Left colon (tissue), 2 donors: ENCODE results near the gene EYS. TPM values are rescaled to one million over a fixed set of nuclear protein-coding genes. Genes with fewer than 3 reads are reported as not detected.
"Not testable (repeated sequence)": the region's sequence is repeated elsewhere in the genome, so short reads cannot be mapped to it uniquely, and the experiment has no call there.

Experiments
- ATAC-seq: fragments of 200-7000 bp; cut with Tn5 transposase; one replicate; pipeline ENCODE4 v1.9.1; 2020; ENCODE audit warnings: mild to moderate bottlenecking, moderate library complexity
- DNase-seq, 2 donors: peaks; one replicate each; pipeline ENCODE4 v3.0.0-alpha.2; 2020
- intact Hi-C, 2 donors: fragments of 100-400 bp; cut with DNase I in 1 of 2; cut with micrococcal nuclease in 1 of 2; formaldehyde crosslinking; loops; one replicate each; pipeline versions ENCODE4 v1.11.2 to v1.14.0; 2022; cut with DNase I, micrococcal nuclease
- total RNA-seq, 2 donors: library from RNA; stranded (reverse); fragmentation: NEBNext Ultra II Directional; extraction: Animal tissue kit (Norgen Biotek cat#: 25700); gene quantifications; one replicate each; pipeline ENCODE4 v1.2.1, GENCODE V29; 2021
- donor health status: DM: no; HTN: no; CAD: no.
- donor health status: DM: yes; HTN: yes; CAD: no.

Gene EYS
- total RNA-seq, 2 donors from 2014 or later = 0.59 to 1.3 TPM

GRCh38 chr6:63912887-63913286 lies 1794.1 kb downstream of the EYS start:
- DNase-seq = no peak
- intact Hi-C loops = no loop called here
- no peak for ATAC-seq

DNA sequence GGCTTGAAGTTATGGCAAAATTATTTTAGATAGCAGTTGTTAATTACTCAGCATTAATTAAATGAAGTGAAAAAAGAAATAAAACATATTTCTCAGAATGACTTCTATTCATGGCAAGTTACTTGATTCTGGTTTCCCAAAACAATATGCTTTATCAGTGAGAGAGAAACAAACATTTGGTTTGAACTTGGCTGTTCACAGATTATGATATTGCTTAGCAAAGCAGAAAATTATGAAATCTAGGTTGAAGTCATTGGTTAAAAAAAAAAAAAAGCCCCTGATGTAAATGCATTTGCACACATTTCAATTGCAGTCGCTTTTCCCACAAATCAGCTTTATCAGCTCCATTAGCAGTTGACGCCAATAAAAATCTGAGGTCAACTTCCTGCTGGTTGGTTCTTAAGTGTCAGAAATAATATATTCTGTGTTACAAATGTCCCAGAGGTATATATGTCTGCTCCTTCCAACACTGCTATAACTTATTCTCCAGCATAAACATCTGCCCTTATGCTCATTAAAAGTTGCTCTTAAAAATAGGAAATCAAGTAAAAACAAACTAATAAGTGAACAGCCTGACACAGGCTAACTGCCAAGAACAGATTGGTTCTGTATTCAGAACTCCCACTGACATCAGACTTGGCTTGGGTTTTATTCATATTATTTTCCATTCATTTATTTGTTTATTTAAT lies 1796.0 kb downstream of the EYS start:
- ATAC-seq (no peak), DNase-seq (no peak)
- intact Hi-C loops = no loop called here

DNA sequence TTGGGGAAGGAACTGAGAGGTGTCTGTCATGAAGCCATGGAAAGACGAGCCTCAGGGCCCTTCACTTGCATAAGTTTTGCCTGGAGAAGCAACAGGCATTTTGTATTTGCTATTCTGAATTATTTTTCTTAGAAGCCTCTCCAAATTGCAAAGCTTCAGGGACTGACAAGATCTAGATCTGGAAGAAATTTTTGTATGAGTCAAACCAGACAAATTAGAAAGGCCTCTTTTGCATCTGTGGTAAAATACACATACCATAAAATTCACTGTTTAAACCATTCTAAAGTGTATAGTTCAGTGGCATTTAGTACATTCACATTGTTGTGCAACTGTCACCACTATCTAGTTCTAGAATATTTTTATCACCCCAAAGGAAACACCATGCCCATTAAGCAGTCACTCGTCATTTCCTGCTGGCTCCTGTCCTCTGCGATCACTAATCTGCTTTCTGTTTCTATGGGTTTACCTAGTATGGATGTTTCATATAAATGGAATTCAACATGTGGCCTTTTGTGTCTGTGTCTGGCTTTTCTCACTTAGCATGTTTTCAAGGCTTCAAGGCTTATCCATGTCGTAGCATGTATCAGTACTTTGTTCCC lies 1802.3 kb downstream of the EYS start:
- DNase-seq = no peak
- intact Hi-C loops = no loop called here
- ATAC-seq = no peak

- DNase-seq (no peak), ATAC-seq (no peak)
- intact Hi-C loops = no loop called here
Observed at GRCh38 chr6:63899550-63899949, 1807.5 kb downstream of the EYS start.

GRCh38 chr6:63897952-63898351 lies 1809.1 kb downstream of the EYS start:
- DNase-seq = no peak
- ATAC-seq = no peak
- intact Hi-C loops = no loop called here

DNA sequence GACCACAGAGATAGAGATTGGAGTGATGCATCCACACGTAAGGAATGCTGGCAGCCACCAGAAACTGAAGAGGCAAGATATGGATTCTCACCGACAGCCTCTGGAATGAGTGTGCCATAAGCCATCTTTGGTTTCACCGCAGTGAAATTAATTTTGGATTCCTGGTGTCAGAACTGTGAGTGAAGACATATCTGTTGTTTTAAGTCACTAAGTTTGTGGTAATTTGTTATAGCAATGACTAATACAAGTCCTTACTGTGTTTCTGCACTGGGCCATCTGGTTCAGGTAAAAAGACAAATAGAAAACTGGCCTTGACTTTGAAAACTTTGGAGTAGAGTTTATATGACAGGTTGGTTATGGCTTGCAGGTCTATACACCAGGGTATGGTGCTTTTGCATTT lies 1809.6 kb downstream of the EYS start:
- ATAC-seq (no peak), DNase-seq (no peak)
- intact Hi-C loops = no loop called here

GRCh38 chr6:63888416-63888815 lies 1818.6 kb downstream of the EYS start:
- DNase-seq = no peak
- ATAC-seq = no peak
- intact Hi-C loops = no loop called here

- ATAC-seq, DNase-seq, intact Hi-C loops: not testable (repeated sequence)
Observed at GRCh38 chr6:63887804-63888203, 1819.2 kb downstream of the EYS start.

DNA sequence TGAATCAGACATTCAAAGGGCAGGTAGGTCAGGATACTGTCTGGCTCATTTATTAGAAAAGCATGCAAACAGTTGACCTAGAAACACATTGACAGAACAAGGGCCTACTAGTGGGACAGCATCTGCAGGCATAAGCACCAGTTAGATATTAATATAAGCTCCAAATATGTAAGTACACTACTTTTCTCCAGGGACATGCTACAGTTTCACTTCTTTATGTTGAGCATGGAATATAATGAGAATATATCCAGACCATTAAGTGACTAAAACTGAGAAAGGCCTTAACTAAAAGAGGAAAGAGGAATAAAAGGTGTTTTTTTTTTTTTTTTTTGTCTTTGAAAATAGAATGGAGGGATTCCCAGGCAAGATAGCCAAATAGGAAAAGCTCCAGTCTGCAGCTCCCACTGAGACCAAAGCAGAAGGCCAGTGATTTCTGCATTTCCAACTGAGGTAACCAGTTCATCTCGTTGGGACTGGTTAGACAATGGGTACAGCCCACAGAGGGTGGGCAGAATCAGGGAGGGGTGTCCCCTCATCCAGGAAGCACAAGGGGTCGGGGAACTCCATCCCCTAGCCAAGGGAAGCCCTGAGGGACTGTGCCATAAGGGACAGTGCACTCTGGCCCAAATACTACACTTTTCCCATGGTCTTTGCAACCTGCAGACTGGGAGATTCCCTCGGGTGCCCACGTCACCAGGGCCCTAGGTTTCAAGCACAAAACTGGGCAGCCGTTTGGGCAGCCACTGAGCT lies 1819.8 kb downstream of the EYS start:
- no peak for ATAC-seq
- DNase-seq = no peak
- intact Hi-C loops = no loop called here

DNA sequence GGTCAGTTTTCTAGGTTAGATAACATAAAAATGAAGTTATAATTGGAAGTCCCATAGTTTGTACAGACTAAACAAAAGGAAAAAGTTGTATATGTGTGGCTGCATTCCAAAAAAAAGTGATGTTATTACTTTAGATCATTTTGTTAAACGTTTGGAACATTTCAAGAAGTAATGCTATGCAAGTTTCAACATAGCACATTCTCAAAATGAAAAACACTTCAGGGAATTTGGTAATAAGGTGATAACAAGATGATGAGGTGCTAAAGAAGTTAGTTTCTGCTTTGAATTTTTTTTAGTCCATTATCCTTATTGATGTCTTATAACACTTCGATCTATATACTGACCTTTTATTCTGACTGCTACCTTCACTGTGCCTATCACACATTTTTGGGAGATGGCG lies 1820.7 kb downstream of the EYS start:
- ATAC-seq = no peak
- DNase-seq = no peak
- intact Hi-C loops = no loop called here

DNA sequence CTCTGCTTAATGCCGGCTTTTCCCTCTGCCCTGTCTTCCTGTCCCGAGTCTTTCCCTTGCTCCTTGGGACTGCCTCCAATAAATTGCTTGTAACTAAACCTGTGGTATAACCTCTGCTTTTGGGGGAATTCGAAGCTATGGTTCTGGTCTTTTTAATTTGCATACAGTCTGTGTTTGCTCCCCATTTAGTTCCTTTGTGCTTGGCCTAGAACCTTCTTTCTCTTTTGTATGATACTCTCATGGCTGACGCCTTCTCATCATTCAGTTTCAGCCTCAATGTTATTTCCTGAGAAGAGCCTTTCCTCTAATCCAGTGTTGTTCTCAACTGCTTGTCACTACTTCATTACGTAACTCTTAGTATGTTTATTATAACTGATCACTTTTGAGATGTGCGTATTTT lies 1823.4 kb downstream of the EYS start:
- intact Hi-C loops = no loop called here
- DNase-seq = no peak
- no peak for ATAC-seq

GRCh38 chr6:63882208-63882607 lies 1824.8 kb downstream of the EYS start:
- ATAC-seq (no peak), DNase-seq (no peak)
- intact Hi-C loops = no loop called here

- intact Hi-C loops = no loop called here
- DNase-seq (no peak), ATAC-seq (no peak)
Observed at GRCh38 chr6:63881791-63882190, 1825.2 kb downstream of the EYS start.

DNA sequence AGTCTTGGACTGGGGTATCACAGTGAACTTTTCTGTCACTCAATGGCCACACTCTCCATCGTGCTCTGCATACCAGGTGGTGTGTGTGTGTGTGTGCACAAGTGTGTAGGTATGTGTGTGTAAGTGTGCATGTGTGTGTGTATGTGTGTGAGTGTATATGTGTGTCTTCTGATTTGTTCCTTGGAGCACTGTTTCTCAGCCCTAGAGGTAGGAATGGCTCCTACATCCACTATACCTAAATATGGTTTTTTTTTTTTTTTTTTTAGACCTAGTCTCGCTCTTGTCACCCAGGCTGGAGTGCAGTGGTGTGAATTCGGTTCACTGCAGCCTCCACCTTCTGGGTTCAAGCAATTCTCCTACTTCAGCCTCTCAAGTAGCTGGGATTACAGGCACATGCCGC lies 1834.8 kb downstream of the EYS start:
- DNase-seq (no peak), ATAC-seq (no peak)
- intact Hi-C loops = no loop called here

DNA sequence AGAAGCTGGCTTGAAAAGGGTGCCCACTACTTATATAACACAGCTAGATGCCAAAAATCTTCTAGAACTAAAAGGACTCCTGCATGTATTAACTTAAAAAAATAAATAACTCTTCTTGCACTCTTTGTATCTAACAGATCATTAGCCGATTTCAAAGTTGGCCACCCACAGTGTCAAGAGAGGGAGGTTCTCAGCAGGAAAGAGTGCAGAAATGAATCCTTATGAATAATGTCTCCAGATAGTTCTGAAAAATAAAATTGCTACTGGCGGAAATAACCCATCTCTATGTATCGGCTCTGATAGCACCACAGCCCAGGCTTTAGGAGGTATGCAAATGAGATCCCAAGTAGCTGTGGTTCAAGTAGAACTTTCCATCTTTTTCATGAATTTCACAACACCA lies 1838.7 kb downstream of the EYS start:
- DNase-seq = no peak
- no peak for ATAC-seq
- intact Hi-C loops = no loop called here

DNA sequence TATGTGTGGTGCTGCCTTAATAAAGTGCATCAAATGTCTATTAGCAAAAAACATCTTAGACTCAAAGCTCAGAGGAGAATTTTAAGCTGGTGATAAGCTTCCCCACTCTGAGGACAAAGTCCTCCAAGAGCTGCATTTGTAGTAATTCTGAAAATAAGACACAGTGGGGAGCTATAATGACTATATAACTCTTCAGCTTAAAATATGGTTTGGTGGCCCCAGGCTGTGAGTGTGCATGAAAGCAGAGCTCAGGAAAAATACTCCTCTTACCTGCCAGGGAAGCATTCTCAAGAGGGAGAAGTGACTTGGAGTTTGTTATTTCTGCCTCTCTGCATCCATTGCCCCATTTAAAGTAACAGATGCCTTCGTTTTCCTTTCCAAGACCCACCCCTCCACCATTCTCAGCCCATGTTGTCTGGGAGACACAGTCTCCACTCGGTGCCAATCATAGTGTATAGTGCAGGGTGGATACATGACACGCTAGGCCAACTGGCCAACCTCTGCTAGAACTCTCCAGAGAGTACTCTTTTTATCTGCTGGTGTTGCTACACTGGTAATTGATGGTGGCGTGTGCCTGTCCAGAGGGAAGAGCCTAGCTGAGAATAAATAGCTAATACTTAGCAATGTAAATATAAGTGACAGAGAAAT lies 1842.2 kb downstream of the EYS start:
- intact Hi-C loops = no loop called here
- ATAC-seq = no peak
- DNase-seq = no peak

GRCh38 chr6:63864061-63864460 lies 1843.0 kb downstream of the EYS start:
- intact Hi-C loops = no loop called here
- ATAC-seq = no peak
- no peak for DNase-seq

GRCh38 chr6:63862486-63863198 lies 1844.4 kb downstream of the EYS start:
- DNase-seq (no peak), ATAC-seq (no peak)
- intact Hi-C loops = no loop called here

DNA sequence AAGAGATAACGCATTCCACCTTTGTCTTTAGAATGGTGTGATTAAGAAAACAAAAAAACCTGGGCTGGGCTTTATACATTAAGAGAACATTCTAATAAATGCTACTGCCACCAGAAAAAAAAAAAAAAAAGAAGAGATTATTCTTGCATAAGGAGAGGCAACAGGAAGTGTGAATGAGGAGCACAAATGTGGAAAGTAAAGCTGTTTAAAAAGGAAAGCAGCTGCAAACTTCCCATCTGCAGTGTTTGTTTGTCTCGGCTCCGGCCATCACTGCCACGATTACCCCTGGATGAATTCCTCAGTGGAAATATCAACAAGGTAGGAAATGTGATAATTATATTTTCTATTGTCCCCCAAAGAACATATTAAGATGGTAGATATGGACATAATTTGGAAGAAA lies 1847.5 kb downstream of the EYS start:
- DNase-seq (no peak), ATAC-seq (no peak)
- intact Hi-C loops = no loop called here
